ENCODE measurements around the gene PPP4R4.

Gene PPP4R4

DNA sequence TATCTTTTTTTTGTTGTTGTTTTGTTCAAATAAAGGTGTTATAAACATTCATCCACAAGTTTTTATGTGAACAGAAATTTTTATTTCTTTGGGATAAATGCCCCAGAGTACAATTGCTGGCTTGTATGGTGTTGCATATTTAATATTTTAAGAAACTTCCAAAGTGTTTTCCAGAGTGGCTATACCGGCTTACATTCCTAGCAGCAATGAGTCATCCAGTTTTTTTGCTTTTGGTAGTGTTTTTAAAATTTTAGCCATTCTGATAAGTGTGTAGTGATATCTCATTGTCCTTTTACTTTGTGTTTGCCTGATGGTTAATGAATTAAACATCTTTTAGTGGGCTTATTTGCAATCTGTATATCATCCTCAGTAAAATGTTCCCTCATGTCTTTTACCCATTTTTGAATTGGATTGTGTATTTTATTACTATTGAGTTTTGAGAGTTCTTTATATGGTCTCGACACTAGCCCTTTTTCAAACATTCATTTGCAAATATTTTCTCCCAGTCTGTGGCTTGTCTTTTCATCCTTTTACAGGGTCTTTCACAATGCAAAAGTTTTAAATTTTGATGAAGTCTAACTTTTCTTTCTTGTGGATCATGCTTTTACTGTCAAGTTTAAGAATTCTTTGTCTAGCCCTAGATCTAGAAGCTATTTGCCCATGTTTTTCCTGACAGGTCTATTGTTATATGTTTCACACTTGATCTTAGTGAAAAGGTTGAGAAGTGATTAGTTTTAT, 29.5 kb downstream of the PPP4R4 start:
- Histone ChIP-seq H2BK120ac (ENCODE audit: insufficient read depth, low read length, poor library complexity) (no peak overlapping the region), H3K36me3 (ENCODE audit: control insufficient read depth in 1 of 2, insufficient read depth in 2 of 2, low read length in 2 of 2) (no peaks in the 10 kb centered on the region), H3K79me2 (ENCODE audit: control insufficient read depth, insufficient read depth, low read length, poor library complexity) (no peaks in the 10 kb centered on the region), H2AFZ (ENCODE audit: insufficient read depth, low read length, poor library complexity) (no peak overlapping the region), H3K9me3 (ENCODE audit: insufficient read depth, low read depth, low read length) (peaks cover 4% of the 10 kb centered on the region), H4K91ac (ENCODE audit: low read depth, low read length) (no peak overlapping the region), H3K14ac (ENCODE audit: low read length) (no peak overlapping the region), H2BK5ac (ENCODE audit: low read depth, low read length, poor library complexity) (no peak overlapping the region), H3K79me1 (ENCODE audit: low read length) (no peaks in the 10 kb centered on the region), H4K12ac (ENCODE audit: low read depth, low read length) (no peak overlapping the region), H3K4ac (ENCODE audit: low read depth, low read length) (no peak overlapping the region), H3K4me2 (ENCODE audit: low read length) (no peak overlapping the region), H3K4me3 (ENCODE audit: low read depth, low read length) (no peak overlapping the region), H3K4me1 (ENCODE audit: control insufficient read depth in 1 of 2, insufficient read depth in 2 of 2, low read length in 2 of 2) (no peaks in the 10 kb centered on the region), H3K18ac (ENCODE audit: low read length) (no peak overlapping the region), H2AK5ac (ENCODE audit: low read length) (no peak overlapping the region), H2BK12ac (ENCODE audit: low read length) (no peak overlapping the region), H3K23ac (ENCODE audit: low read length) (no peak overlapping the region), H4K8ac (ENCODE audit: low read depth, low read length) (no peak overlapping the region), H3K27me3 (ENCODE audit: insufficient read depth, low read length) (no peaks in the 10 kb centered on the region), H3K9ac (ENCODE audit: low read length) (no peak overlapping the region), H3K27ac (ENCODE audit: low read depth, low read length) (no peak overlapping the region)
- DNase-seq: peak in 1 of 2 donors; percentile 67
- no CpG with 5 or more reads among the region's 2 CpGs for WGBS (ENCODE audit: extremely low coverage, insufficient coverage, insufficient read length)

DNA sequence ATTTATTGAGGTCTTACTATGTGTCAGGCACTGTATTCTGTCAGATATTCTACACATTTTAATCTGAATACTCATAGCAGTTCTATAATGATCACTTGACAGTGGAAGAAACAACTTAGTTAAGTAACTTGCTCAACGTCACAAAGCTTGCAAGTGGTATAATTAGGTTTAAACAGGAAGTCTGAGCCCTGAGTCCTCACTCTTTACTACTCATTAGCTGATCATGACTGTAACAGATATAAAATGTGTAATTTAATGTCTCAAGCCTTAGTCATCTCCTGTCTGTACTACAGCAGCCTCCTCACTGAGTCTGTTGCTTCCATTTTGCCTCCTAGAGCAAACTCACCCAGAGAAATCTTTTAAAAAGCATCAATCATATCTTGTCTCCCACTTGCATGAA, 38.9 kb downstream of the PPP4R4 start:
- no peak overlapping the region for H2BK5ac ChIP-seq (ENCODE audit: low read depth, low read length, poor library complexity)
- H2AK5ac ChIP-seq (ENCODE audit: low read length): no peak overlapping the region
- H3K18ac ChIP-seq (ENCODE audit: low read length): no peak overlapping the region
- no peak overlapping the region for H2BK12ac ChIP-seq (ENCODE audit: low read length)
- H3K14ac ChIP-seq (ENCODE audit: low read length): no peak overlapping the region
- no peak overlapping the region for H3K4ac ChIP-seq (ENCODE audit: low read depth, low read length)
- H3K27me3 ChIP-seq (ENCODE audit: insufficient read depth, low read length): no peaks in the 10 kb centered on the region
- no peaks in the 10 kb centered on the region for H3K9me3 ChIP-seq (ENCODE audit: insufficient read depth, low read depth, low read length)
- H3K79me2 ChIP-seq (ENCODE audit: control insufficient read depth, insufficient read depth, low read length, poor library complexity): no peaks in the 10 kb centered on the region
- WGBS (ENCODE audit: extremely low coverage, insufficient coverage, insufficient read length): no CpG with 5 or more reads among the region's 1 CpG
- H4K8ac ChIP-seq (ENCODE audit: low read depth, low read length): no peak overlapping the region
- no peak overlapping the region for H4K12ac ChIP-seq (ENCODE audit: low read depth, low read length)
- no peak overlapping the region for H3K4me3 ChIP-seq (ENCODE audit: low read depth, low read length)
- no peaks in the 10 kb centered on the region for H3K36me3 ChIP-seq (ENCODE audit: control insufficient read depth in 1 of 2, insufficient read depth in 2 of 2, low read length in 2 of 2)
- H3K23ac ChIP-seq (ENCODE audit: low read length): no peak overlapping the region
- no peak overlapping the region for H3K9ac ChIP-seq (ENCODE audit: low read length)
- peak; percentile 11 to 35 for DNase-seq
- no peak overlapping the region for H2AFZ ChIP-seq (ENCODE audit: insufficient read depth, low read length, poor library complexity)
- H3K4me1 ChIP-seq (ENCODE audit: control insufficient read depth in 1 of 2, insufficient read depth in 2 of 2, low read length in 2 of 2): peaks cover 0 to 5% of the 10 kb centered on the region in 2 experiments
- no peak overlapping the region for H2BK120ac ChIP-seq (ENCODE audit: insufficient read depth, low read length, poor library complexity)
- no peak overlapping the region for H3K27ac ChIP-seq (ENCODE audit: low read depth, low read length)
- no peak overlapping the region for H3K4me2 ChIP-seq (ENCODE audit: low read length)
- no peak overlapping the region for H4K91ac ChIP-seq (ENCODE audit: low read depth, low read length)
- H3K79me1 ChIP-seq (ENCODE audit: low read length): no peaks in the 10 kb centered on the region

DNA sequence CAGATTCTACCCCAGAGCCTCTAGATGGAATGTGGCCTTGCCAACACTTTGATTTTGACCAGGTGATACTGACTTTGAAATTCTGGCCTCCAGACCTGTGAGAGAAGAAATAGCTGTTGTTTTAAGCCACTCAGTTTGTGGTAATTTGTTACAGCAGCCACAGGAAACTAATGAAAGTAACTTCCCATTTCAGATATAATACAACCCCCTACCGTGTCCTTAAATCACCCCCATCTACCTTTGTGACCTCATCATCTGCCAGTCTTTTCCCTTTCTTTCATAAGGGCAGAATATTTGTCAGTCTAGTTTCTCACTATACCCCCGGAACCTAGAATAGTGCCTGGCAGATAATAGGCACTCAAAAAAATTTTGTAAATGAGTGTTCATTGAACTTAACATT, 39.6 kb downstream of the PPP4R4 start:
- Histone ChIP-seq H3K4me2 (ENCODE audit: low read length) (no peak overlapping the region), H3K4me1 (ENCODE audit: control insufficient read depth in 1 of 2, insufficient read depth in 2 of 2, low read length in 2 of 2) (peaks cover 0 to 5% of the 10 kb centered on the region in 2 experiments), H2BK12ac (ENCODE audit: low read length) (no peak overlapping the region), H3K27me3 (ENCODE audit: insufficient read depth, low read length) (no peaks in the 10 kb centered on the region), H4K12ac (ENCODE audit: low read depth, low read length) (no peak overlapping the region), H3K27ac (ENCODE audit: low read depth, low read length) (no peak overlapping the region), H2BK120ac (ENCODE audit: insufficient read depth, low read length, poor library complexity) (no peak overlapping the region), H3K4me3 (ENCODE audit: low read depth, low read length) (no peak overlapping the region), H3K18ac (ENCODE audit: low read length) (no peak overlapping the region), H2BK5ac (ENCODE audit: low read depth, low read length, poor library complexity) (no peak overlapping the region), H3K9ac (ENCODE audit: low read length) (no peak overlapping the region), H3K4ac (ENCODE audit: low read depth, low read length) (no peak overlapping the region), H3K14ac (ENCODE audit: low read length) (no peak overlapping the region), H2AFZ (ENCODE audit: insufficient read depth, low read length, poor library complexity) (no peak overlapping the region), H3K79me2 (ENCODE audit: control insufficient read depth, insufficient read depth, low read length, poor library complexity) (no peaks in the 10 kb centered on the region), H3K79me1 (ENCODE audit: low read length) (no peaks in the 10 kb centered on the region), H3K23ac (ENCODE audit: low read length) (no peak overlapping the region), H4K8ac (ENCODE audit: low read depth, low read length) (no peak overlapping the region), H4K91ac (ENCODE audit: low read depth, low read length) (no peak overlapping the region), H3K36me3 (ENCODE audit: control insufficient read depth in 1 of 2, insufficient read depth in 2 of 2, low read length in 2 of 2) (no peaks in the 10 kb centered on the region), H2AK5ac (ENCODE audit: low read length) (no peak overlapping the region), H3K9me3 (ENCODE audit: insufficient read depth, low read depth, low read length) (no peaks in the 10 kb centered on the region)
- DNase-seq: no peak
- WGBS (ENCODE audit: extremely low coverage, insufficient coverage, insufficient read length): no CpG with 5 or more reads among the region's 2 CpGs

DNA sequence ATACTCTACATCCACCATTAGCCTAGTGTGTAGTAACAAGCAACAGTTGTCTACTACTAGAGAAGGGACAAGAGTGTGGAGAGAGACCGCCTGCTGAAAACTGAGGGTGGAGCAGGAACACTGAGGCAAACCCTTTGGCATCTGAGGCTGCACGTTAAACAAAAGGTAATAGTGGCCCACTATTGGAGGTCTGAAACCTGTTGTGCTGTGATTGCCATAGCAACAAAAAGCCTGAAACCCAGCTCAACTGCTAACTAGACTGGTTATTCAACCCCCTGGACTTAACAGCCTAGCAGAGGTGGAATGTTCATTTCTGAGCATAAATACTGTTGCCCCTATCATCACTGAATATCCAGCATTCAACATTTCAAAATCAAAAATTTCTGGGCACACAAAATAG, 43.0 kb downstream of the PPP4R4 start:
- Histone ChIP-seq H4K91ac (ENCODE audit: low read depth, low read length) (no peak overlapping the region), H3K27me3 (ENCODE audit: insufficient read depth, low read length) (no peaks in the 10 kb centered on the region), H3K18ac (ENCODE audit: low read length) (no peak overlapping the region), H2BK5ac (ENCODE audit: low read depth, low read length, poor library complexity) (no peak overlapping the region), H2AFZ (ENCODE audit: insufficient read depth, low read length, poor library complexity) (no peak overlapping the region), H2BK12ac (ENCODE audit: low read length) (no peak overlapping the region), H3K23ac (ENCODE audit: low read length) (no peak overlapping the region), H3K4me3 (ENCODE audit: low read depth, low read length) (no peak overlapping the region), H3K36me3 (ENCODE audit: control insufficient read depth in 1 of 2, insufficient read depth in 2 of 2, low read length in 2 of 2) (no peaks in the 10 kb centered on the region), H3K4ac (ENCODE audit: low read depth, low read length) (no peak overlapping the region), H4K8ac (ENCODE audit: low read depth, low read length) (no peak overlapping the region), H4K12ac (ENCODE audit: low read depth, low read length) (no peak overlapping the region), H3K9ac (ENCODE audit: low read length) (no peak overlapping the region), H3K14ac (ENCODE audit: low read length) (no peak overlapping the region), H2BK120ac (ENCODE audit: insufficient read depth, low read length, poor library complexity) (no peak overlapping the region), H3K79me1 (ENCODE audit: low read length) (no peaks in the 10 kb centered on the region), H3K4me1 (ENCODE audit: control insufficient read depth in 1 of 2, insufficient read depth in 2 of 2, low read length in 2 of 2) (peaks cover 0 to 5% of the 10 kb centered on the region in 2 experiments), H3K4me2 (ENCODE audit: low read length) (peak overlapping the region; percentile 9), H2AK5ac (ENCODE audit: low read length) (no peak overlapping the region), H3K79me2 (ENCODE audit: control insufficient read depth, insufficient read depth, low read length, poor library complexity) (no peaks in the 10 kb centered on the region), H3K27ac (ENCODE audit: low read depth, low read length) (no peak overlapping the region), H3K9me3 (ENCODE audit: insufficient read depth, low read depth, low read length) (no peaks in the 10 kb centered on the region)
- no CpG with 5 or more reads among the region's 2 CpGs for WGBS (ENCODE audit: extremely low coverage, insufficient coverage, insufficient read length)
- peak; percentile 89 to 96 for DNase-seq
